ENCODE results near the gene PLXNA3. TPM values are rescaled to one million over a fixed set of nuclear protein-coding genes. Genes with fewer than 3 reads are reported as not detected.

PLXNA3 gene
- total and polyA plus RNA-seq, 10 of the 15 experiments (the other 5 are each of a cell fraction or from before 2014, with no cell fraction given), result 0.26 to 26.8 (median 3.4) TPM

DNA sequence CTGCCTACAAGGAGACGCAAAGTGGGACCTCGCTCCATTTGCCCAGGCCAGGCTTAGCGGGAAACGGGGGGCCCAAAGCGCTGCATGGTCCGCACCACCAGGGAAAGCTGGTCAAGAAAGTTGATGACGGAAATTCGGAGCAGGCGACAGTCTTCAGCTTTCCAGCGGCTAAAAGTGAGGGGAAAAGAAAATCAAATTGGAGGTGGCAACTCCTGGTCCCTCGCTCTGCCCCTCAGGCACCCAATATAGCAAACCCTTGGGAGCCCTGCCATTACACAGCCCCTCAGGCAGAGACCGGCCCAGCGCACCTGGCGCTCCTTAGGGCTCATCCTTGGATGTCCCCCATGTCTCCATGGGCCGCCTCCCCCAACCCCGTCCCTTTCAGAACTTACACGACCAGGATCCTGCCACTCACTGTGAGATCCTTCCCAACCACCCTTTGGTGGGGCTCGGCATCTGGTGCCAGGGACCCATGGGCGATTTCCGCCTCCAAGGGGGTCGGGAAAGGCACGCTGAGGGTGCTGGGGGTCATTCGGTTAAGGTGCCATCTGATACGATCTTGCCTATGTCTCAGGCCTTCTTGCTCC, 19.9 kb downstream of the PLXNA3 start:
- 51% methylated on average over 21 of the region's 24 CpGs for WGBS (ENCODE audit: insufficient coverage, insufficient replicate concordance, low lambda C conversion rate, missing lambda C conversion rate)
- FAIRE-seq, result no peak
- BruUV-seq (replicated peaks), result TSS peak; percentile 84
- no peak for DNase-seq (ENCODE audit: low read depth, low spot score)
- intact Hi-C loops (cut with micrococcal nuclease; ENCODE audit: unreplicated experiment) (loop anchor here (2.0 to 5.0 kb wide), 3 partner anchors 39 to 67 kb away; partner anchors contain the start of genes FAM3A, GDI1 and TAFAZZIN), in situ Hi-C loops (cut with MboI) (no loop called here)
- Histone ChIP-seq H3K79me2 (ENCODE audit: control insufficient read depth, insufficient read depth, low read length) (no peaks in the 10 kb centered on the region; the same call in 1 of the 2 replicates), H3K4me2 (ENCODE audit: control insufficient read depth, insufficient read depth) (peak overlapping the region; percentile 94), H3K27me3 (replicated peaks in 1 of 2; ENCODE audit: control insufficient read depth in 2 of 2, insufficient read depth in 2 of 2, low read length in 1 of 2) (no peaks in the 10 kb centered on the region), H2AFZ (ENCODE audit: control insufficient read depth, low read depth, low read length) (no peak overlapping the region), H3K27ac (ENCODE audit: control insufficient read depth, insufficient read depth) (no peak overlapping the region), H3K4me3 (peak overlapping the region; percentile 58; the same call in 1 of the 2 replicates), H3K9ac (ENCODE audit: control insufficient read depth, insufficient read depth, low read length) (peak overlapping the region; percentile 50; the same call in 1 of the 2 replicates), H3K36me3 (ENCODE audit: control insufficient read depth in 2 of 2, insufficient read depth in 2 of 2, low read length in 1 of 2) (no peaks in the 10 kb centered on the region), H3K4me1 (ENCODE audit: control insufficient read depth, insufficient read depth, low read length) (no peaks in the 10 kb centered on the region; the same call in 1 of the 2 replicates), H3K9me3 (replicated peaks; ENCODE audit: control insufficient read depth, insufficient read depth, low read length) (no peaks in the 10 kb centered on the region; the same call in 2 of the 3 replicates), H4K20me1 (ENCODE audit: control insufficient read depth, insufficient read depth) (no peaks in the 10 kb centered on the region)
- no peak for ATAC-seq
- ChIA-PET RAD21 (ENCODE audit: unreplicated experiment) (interaction anchor here (0.8 kb wide), 2 partner anchors 9 to 48 kb away, joined by 3 to 4 read pairs; no protein-coding TSS in a partner anchor), SMC1A (ENCODE audit: uncharacterized antibody, unreplicated experiment) (no interaction called here), POLR2A (interaction anchor here (0.7 to 1.4 kb wide), 4 partner anchors 9 to 20 kb away, joined by 3 to 7 read pairs (median 3); partner anchors contain the start of gene UBL4A), CTCF (no interaction called here)
- TF ChIP-seq POLR2AphosphoS5 (IDR thresholded peaks at IDR 0.05; ENCODE audit: low read length), result no peak
- no peak for TF ChIP-seq FOS (IDR thresholded peaks at IDR 0.05; ENCODE audit: borderline replicate concordance, extremely low read depth, insufficient read length)
- no peak for TF ChIP-seq BMI1 (IDR thresholded peaks at IDR 0.05; ENCODE audit: borderline replicate concordance)
- TF ChIP-seq, protein P1, sequence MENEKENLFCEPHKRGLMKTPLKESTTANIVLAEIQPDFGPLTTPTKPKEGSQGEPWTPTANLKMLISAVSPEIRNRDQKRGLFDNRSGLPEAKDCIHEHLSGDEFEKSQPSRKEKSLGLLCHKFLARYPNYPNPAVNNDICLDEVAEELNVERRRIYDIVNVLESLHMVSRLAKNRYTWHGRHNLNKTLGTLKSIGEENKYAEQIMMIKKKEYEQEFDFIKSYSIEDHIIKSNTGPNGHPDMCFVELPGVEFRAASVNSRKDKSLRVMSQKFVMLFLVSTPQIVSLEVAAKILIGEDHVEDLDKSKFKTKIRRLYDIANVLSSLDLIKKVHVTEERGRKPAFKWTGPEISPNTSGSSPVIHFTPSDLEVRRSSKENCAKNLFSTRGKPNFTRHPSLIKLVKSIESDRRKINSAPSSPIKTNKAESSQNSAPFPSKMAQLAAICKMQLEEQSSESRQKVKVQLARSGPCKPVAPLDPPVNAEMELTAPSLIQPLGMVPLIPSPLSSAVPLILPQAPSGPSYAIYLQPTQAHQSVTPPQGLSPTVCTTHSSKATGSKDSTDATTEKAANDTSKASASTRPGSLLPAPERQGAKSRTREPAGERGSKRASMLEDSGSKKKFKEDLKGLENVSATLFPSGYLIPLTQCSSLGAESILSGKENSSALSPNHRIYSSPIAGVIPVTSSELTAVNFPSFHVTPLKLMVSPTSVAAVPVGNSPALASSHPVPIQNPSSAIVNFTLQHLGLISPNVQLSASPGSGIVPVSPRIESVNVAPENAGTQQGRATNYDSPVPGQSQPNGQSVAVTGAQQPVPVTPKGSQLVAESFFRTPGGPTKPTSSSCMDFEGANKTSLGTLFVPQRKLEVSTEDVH (IDR thresholded peaks at IDR 0.05; ENCODE audit: low read depth, partially characterized antibody), result no peak
- TF ChIP-seq NR2C1 (IDR thresholded peaks at IDR 0.05), result no peak
- no peak for TF ChIP-seq CHD4 (IDR thresholded peaks at IDR 0.05)
- TF ChIP-seq SMAD5 (IDR thresholded peaks at IDR 0.05; ENCODE audit: low read depth), result no peak
- no peak for TF ChIP-seq EGR1 (IDR thresholded peaks at IDR 0.05; ENCODE audit: borderline replicate concordance in 1 of 2, low read depth in 2 of 2, low read length in 2 of 2)
- no peak for TF ChIP-seq CBX3 (IDR thresholded peaks at IDR 0.05; ENCODE audit: borderline replicate concordance, low read depth)
- TF ChIP-seq ZNF207 (IDR thresholded peaks at IDR 0.05; ENCODE audit: borderline replicate concordance), result no peak
- no peak for TF ChIP-seq MXI1 (IDR thresholded peaks at IDR 0.05; ENCODE audit: low read depth, low read length)
- no peak for TF ChIP-seq TCF12 (IDR thresholded peaks at IDR 0.05; ENCODE audit: low read depth, low read length)
- TF ChIP-seq HDAC2 (IDR thresholded peaks at IDR 0.05), result no peak
